HepG2 (cell line): ENCODE results near the gene SLC25A17. TPM values are rescaled to one million over a fixed set of nuclear protein-coding genes. Genes with fewer than 3 reads are reported as not detected.

Source experiments
- DNMT1 ChIP-seq: sonication (generic); formaldehyde crosslinking; IDR thresholded peaks from 2 replicates; pipeline ENCODE4 v1.5.1; 2020; ENCODE audit warnings: mild to moderate bottlenecking, missing genetic modification reagents
- HOXA3 ChIP-seq: sonication (generic); formaldehyde crosslinking; IDR thresholded peaks from 2 replicates; pipeline ENCODE4 v1.5.0; 2020; ENCODE audit warnings: missing genetic modification reagents
- HOXA9 ChIP-seq: sonication (generic); formaldehyde crosslinking; IDR thresholded peaks from 2 replicates; pipeline ENCODE4 v1.8.1; 2022; ENCODE audit warnings: missing genetic modification reagents, mild to moderate bottlenecking, moderate library complexity, borderline replicate concordance
- JARID2 ChIP-seq: sonication (generic); formaldehyde crosslinking; IDR thresholded peaks from 2 replicates; pipeline ENCODE4 v1.8.1; 2023; ENCODE audit warnings: missing genetic modification reagents, inconsistent platforms; ENCODE audit not compliant: insufficient replicate concordance
- MATR3 ChIP-seq: sonication (generic); formaldehyde crosslinking; IDR thresholded peaks from 2 replicates; pipeline ENCODE4 v1.4.0; 2020; ENCODE audit warnings: missing genetic modification reagents
- MED13 ChIP-seq: sonication (generic); formaldehyde crosslinking; IDR thresholded peaks from 2 replicates; pipeline ENCODE4 v1.5.0; 2020; ENCODE audit warnings: missing genetic modification reagents
- NFE2L2 ChIP-seq: fragments of 150-350 bp; IDR thresholded peaks from 2 replicates; pipeline ENCODE4 v1.6.1; 2014; ENCODE audit warnings: low read length
- NFIB ChIP-seq: sonication (generic); formaldehyde crosslinking; IDR thresholded peaks from 2 replicates; pipeline ENCODE4 v1.9.0; 2021; ENCODE audit warnings: missing genetic modification reagents, mild to moderate bottlenecking, borderline replicate concordance
- REL ChIP-seq: sonication (generic); formaldehyde crosslinking; conservative IDR thresholded peaks from 2 replicates; pipeline ENCODE4 v1.8.0; 2022; ENCODE audit warnings: mild to moderate bottlenecking, missing genetic modification reagents, moderate library complexity
- RXRA ChIP-seq: sonication (generic); formaldehyde crosslinking; IDR thresholded peaks from 2 replicates; pipeline ENCODE4 v1.5.1; 2020; ENCODE audit warnings: missing genetic modification reagents
- SCMH1 ChIP-seq: sonication (generic); formaldehyde crosslinking; IDR thresholded peaks from 2 replicates; pipeline ENCODE4 v1.9.0; 2021; ENCODE audit warnings: missing genetic modification reagents, mild to moderate bottlenecking, borderline replicate concordance
- TOPORS ChIP-seq: sonication (generic); formaldehyde crosslinking; IDR thresholded peaks from 2 replicates; pipeline ENCODE4 v1.8.0; 2023; ENCODE audit warnings: mild to moderate bottlenecking, missing genetic modification reagents
- YEATS2 ChIP-seq: sonication (generic); formaldehyde crosslinking; IDR thresholded peaks from 2 replicates; pipeline ENCODE4 v1.4.0; 2020; ENCODE audit warnings: missing genetic modification reagents, borderline replicate concordance
- ZMYM4 ChIP-seq: sonication (generic); formaldehyde crosslinking; IDR thresholded peaks from 2 replicates; pipeline ENCODE4 v1.8.1; 2023; ENCODE audit warnings: mild to moderate bottlenecking, missing genetic modification reagents
- ZNF34 ChIP-seq: sonication (generic); formaldehyde crosslinking; IDR thresholded peaks from 2 replicates; pipeline ENCODE4 v1.4.0; 2020; ENCODE audit warnings: mild to moderate bottlenecking, missing genetic modification reagents, borderline replicate concordance
- ZNF432 ChIP-seq: sonication (generic); formaldehyde crosslinking; IDR thresholded peaks from 2 replicates; pipeline ENCODE4 v1.5.0; 2020; ENCODE audit warnings: missing genetic modification reagents, mild to moderate bottlenecking, borderline replicate concordance
- ZNF446 ChIP-seq: sonication (generic); formaldehyde crosslinking; IDR thresholded peaks from 2 replicates; pipeline ENCODE4 v1.5.0; 2020; ENCODE audit warnings: mild to moderate bottlenecking, missing genetic modification reagents
- ZNF644 ChIP-seq: IDR thresholded peaks from 2 replicates; pipeline ENCODE4 v1.6.1; 2016; ENCODE audit warnings: low read depth
- ZNF678 ChIP-seq: sonication (generic); formaldehyde crosslinking; IDR thresholded peaks from 2 replicates; pipeline ENCODE4 v1.4.0; 2020; ENCODE audit warnings: mild to moderate bottlenecking, missing genetic modification reagents
- ZSCAN22 ChIP-seq: sonication (generic); formaldehyde crosslinking; IDR thresholded peaks from 2 replicates; pipeline ENCODE4 v1.4.0; 2020; ENCODE audit warnings: mild to moderate bottlenecking, missing genetic modification reagents
- polyA plus RNA-seq, 8 experiments: library from polyadenylated mRNA; depleted of rRNA in 3 of 8; stranded (reverse) in 7 of 8; unstranded in 1 of 8; fragments of >200 nt; fragmentation: Illumina TruSeq in 4 of 8; extraction: Trizol in 4 of 8; gene quantifications; 2 replicates each; pipeline versions ENCODE4 v1.2.1 to v1.2.3, GENCODE V29; 2011 to 2016; ENCODE audit warnings: low read depth in 4 of 8, missing spikeins in 1 of 8, mixed read lengths in 1 of 8; ENCODE audit not compliant: insufficient read depth in 1 of 8
- total RNA-seq, 5 experiments: library from RNA; depleted of rRNA; stranded (reverse); fragments of >200 nt; fragmentation: Illumina TruSeq; extraction: Trizol; gene quantifications; 2 replicates each; pipeline ENCODE4 v1.2.3, GENCODE V29; 2016; ENCODE audit warnings: low read depth in 1 of 5
- TF ChIP-seq, protein P1 (sequence below): IDR thresholded peaks from 2 replicates; pipeline ENCODE4 v1.6.1; 2016; ENCODE audit warnings: missing biosample characterization, missing genetic modification reagents, low read depth
- TF ChIP-seq, protein P2 (sequence below): sonication (generic); formaldehyde crosslinking; IDR thresholded peaks from 2 replicates; pipeline ENCODE4 v1.8.0; 2022; ENCODE audit warnings: missing genetic modification reagents, low read depth, mild to moderate bottlenecking, borderline replicate concordance
- TF ChIP-seq, protein P3 (sequence below): sonication (generic); formaldehyde crosslinking; IDR thresholded peaks from 2 replicates; pipeline ENCODE4 v1.4.0; 2020; ENCODE audit warnings: missing genetic modification reagents
- TF ChIP-seq, protein P4 (sequence below): sonication (generic); formaldehyde crosslinking; IDR thresholded peaks from 2 replicates; pipeline ENCODE4 v1.5.0; 2020; ENCODE audit warnings: mild to moderate bottlenecking, missing genetic modification reagents

Gene SLC25A17
- total and polyA plus RNA-seq, 2 of the 13 experiments (the other 11 are each of a cell fraction or from before 2014, with no cell fraction given) = 15.7 to 27.9 TPM

DNA sequence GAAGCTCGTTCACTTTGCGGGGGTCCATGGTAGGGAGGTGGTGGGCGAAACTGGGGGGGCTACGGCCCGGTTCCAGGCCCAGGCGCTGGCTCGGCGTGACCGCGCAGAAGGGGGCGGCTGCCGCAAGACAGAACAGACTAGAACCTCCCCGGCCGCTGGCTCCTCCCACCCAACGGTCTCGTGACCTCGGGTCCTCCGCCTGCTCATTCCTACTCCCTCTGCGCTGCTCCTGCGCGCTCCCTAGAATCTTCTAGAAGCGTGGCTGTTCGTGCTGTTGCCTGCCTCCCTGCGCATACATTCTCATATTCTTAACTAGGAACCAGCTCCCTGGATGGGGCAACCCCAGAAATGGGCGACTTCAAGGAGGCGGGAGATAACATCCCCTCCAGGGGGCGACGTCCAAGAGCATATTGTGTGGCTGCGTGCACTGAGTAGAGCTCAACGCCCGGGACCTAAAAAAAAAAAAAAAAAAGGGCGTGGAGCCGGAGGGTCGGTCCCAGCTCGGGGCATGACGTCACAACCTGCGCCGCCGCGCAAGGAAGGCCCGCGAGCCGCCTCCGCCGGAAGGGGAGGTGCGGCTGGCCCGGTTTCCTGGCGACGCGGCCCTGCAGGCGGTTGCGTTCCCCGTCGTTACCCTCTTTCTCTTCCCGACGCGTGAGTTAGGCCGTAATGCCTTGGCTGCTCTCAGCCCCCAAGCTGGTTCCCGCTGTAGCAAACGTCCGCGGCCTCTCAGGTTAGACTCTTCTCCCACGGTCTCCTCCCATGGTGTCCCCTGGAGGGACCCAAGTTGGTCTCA is 37.6 kb upstream of the SLC25A17 start, which contains the start of the genes ST13 and XPNPEP3 (continued):
- TF ChIP-seq ZNF446 (CRISPR knock-in tag) (no peak; the same call in 1 of the 2 replicates), RXRA (CRISPR knock-in tag) (peak; percentile 59), ZNF644 (no peak), JARID2 (no peak), NFE2L2 (no peak), HOXA3 (CRISPR knock-in tag) (peak; percentile 97), DNMT1 (CRISPR knock-in tag) (peak; percentile 60; the same call in 1 of the 2 replicates), TOPORS (peak; percentile 45; the same call in 1 of the 2 replicates), REL (no peak; the same call in 1 of the 2 replicates), ZNF34 (no peak), SCMH1 (CRISPR knock-in tag) (no peak), ZMYM4 (CRISPR knock-in tag) (peak; percentile 81), ZNF678 (CRISPR knock-in tag) (peak; percentile 52), ZNF432 (CRISPR knock-in tag) (no peak), MED13 (CRISPR knock-in tag) (peak; percentile 47; the same call in 1 of the 2 replicates), YEATS2 (CRISPR knock-in tag) (peak; percentile 97), HOXA9 (no peak), MATR3 (no peak), ZSCAN22 (CRISPR knock-in tag) (no peak), NFIB (no peak)
- TF ChIP-seq, protein P1, sequence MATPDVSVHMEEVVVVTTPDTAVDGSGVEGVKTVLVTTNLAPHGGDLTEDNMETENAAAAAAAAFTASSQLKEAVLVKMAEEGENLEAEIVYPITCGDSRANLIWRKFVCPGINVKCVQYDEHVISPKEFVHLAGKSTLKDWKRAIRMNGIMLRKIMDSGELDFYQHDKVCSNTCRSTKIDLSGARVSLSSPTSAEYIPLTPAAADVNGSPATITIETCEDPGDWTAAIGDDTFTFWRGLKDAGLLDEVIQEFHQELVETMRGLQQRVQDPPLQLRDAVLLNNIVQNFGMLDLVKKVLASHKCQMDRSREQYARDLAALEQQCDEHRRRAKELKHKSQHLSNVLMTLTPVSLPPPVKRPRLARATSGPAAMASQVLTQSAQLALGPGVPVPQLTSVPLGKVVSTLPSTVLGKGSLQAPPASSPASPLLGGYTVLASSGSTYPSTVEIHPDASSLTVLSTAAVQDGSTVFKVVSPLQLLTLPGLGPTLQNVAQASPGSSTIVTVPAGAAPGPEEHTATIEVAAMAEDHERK (CRISPR knock-in tag) = no peak; the same call in 1 of the 2 replicates
- TF ChIP-seq, protein P2, sequence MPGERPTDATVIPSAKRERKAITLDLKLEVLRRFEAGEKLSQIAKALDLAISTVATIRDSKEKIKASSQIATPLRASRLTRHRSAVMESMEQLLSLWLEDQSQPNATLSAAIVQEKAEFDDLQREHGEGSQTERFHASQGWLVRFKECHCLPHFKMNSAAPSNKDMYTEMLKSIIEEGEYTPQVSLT (CRISPR knock-in tag) = no peak
- TF ChIP-seq, protein P3, sequence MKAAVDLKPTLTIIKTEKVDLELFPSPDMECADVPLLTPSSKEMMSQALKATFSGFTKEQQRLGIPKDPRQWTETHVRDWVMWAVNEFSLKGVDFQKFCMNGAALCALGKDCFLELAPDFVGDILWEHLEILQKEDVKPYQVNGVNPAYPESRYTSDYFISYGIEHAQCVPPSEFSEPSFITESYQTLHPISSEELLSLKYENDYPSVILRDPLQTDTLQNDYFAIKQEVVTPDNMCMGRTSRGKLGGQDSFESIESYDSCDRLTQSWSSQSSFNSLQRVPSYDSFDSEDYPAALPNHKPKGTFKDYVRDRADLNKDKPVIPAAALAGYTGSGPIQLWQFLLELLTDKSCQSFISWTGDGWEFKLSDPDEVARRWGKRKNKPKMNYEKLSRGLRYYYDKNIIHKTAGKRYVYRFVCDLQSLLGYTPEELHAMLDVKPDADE (CRISPR knock-in tag) = no peak
- TF ChIP-seq, protein P4, sequence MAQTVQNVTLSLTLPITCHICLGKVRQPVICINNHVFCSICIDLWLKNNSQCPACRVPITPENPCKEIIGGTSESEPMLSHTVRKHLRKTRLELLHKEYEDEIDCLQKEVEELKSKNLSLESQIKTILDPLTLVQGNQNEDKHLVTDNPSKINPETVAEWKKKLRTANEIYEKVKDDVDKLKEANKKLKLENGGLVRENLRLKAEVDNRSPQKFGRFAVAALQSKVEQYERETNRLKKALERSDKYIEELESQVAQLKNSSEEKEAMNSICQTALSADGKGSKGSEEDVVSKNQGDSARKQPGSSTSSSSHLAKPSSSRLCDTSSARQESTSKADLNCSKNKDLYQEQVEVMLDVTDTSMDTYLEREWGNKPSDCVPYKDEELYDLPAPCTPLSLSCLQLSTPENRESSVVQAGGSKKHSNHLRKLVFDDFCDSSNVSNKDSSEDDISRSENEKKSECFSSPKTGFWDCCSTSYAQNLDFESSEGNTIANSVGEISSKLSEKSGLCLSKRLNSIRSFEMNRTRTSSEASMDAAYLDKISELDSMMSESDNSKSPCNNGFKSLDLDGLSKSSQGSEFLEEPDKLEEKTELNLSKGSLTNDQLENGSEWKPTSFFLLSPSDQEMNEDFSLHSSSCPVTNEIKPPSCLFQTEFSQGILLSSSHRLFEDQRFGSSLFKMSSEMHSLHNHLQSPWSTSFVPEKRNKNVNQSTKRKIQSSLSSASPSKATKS (CRISPR knock-in tag) = no peak
